Psoas muscle (tissue), 8 donors: ENCODE measurements around the gene AATF. TPM values are rescaled to one million over a fixed set of nuclear protein-coding genes. Genes with fewer than 3 reads are reported as not detected.

Experiments used
- ATAC-seq, 4 donors: fragments of 200-7000 bp; cut with Tn5 transposase; one replicate each; pipeline ENCODE4 v1.9.1; 2020; ENCODE audit warnings: moderate library complexity in 3 of 4, mild to moderate bottlenecking in 2 of 4
- DNase-seq, 2 donors: peaks; one replicate each; pipeline ENCODE4 v3.0.0-alpha.2; 2020
- H3K27ac ChIP-seq: fragments of 200-600 bp; one replicate; pipeline ENCODE4 v1.8.0; 2022
- H3K27me3 ChIP-seq, 3 donors: fragments of 200-600 bp in 1 of 3; one replicate each; pipeline versions ENCODE4 v1.6.1 to v1.8.0; 2013 to 2022; ENCODE audit warnings: low read length in 2 of 3, mild to moderate bottlenecking in 2 of 3, moderate library complexity in 1 of 3; ENCODE audit not compliant: insufficient read depth in 3 of 3
- H3K36me3 ChIP-seq, 2 donors: fragments of 200-600 bp in 1 of 2; one replicate each; pipeline versions ENCODE4 v1.6.1 to v1.8.0; 2013 to 2022; ENCODE audit warnings: low read depth in 1 of 2, mild to moderate bottlenecking in 1 of 2, moderate library complexity in 1 of 2; ENCODE audit not compliant: insufficient read depth in 1 of 2
- H3K4me1 ChIP-seq: fragments of 200-600 bp; one replicate; pipeline ENCODE4 v1.8.0; 2022
- H3K4me3 ChIP-seq: fragments of 200-600 bp; one replicate; pipeline ENCODE4 v1.8.0; 2022; ENCODE audit warnings: mild to moderate bottlenecking
- H3K9me3 ChIP-seq: fragments of 200-600 bp; one replicate; pipeline ENCODE4 v1.8.0; 2022
- WGBS, 3 donors: extraction: QIAGEN DNeasy Blood & Tissue Kit; methylation state at CpG; one replicate each; pipeline versions ENCODE4 v1.1.6 to v1.1.7; 2013; 5-methylcytosine and 5-hydroxymethylcytosine counted together
- intact Hi-C, 2 donors: fragments of 100-400 bp; cut with DNase I; formaldehyde crosslinking; loops; one replicate each; pipeline versions ENCODE4 v1.11.0 to v1.14.2; 2022
- polyA plus RNA-seq, 3 donors: library from polyadenylated mRNA; stranded (reverse); fragments of 200-250 nt; gene quantifications; one replicate each; pipeline ENCODE4 v1.2.3, GENCODE V29; 2013
- total RNA-seq, 4 donors: library from RNA; stranded (reverse); fragmentation: NEBNext Ultra II Directional in 2 of 4; extraction: Animal tissue kit (Norgen Biotek cat#: 25700) in 2 of 4; gene quantifications; one replicate each; pipeline versions ENCODE4 v1.2.1 to v1.2.4, GENCODE V29; 2021 to 2023
- TF ChIP-seq, protein P1 (sequence below): fragments of 200-600 bp; IDR thresholded peaks from one replicate; pipeline ENCODE4 v1.8.0; 2022; ENCODE audit warnings: antibody characterized with exemption
- donor health status: healthy with polysubstance abuse.
- donor health status: DM: no; HTN: no; CAD: no; lungs with moderate emphysema.
- donor health status: Bipolar disorder and iron deficiency.
- donor health status: healthy.
- donor health status: DM: yes; HTN: yes; CAD: no.
- donor health status: DM: no; HTN: no; CAD: no.
- donor health status: DM: no; HTN: no; CAD: no.
- donor health status: DM: yes; HTN: yes; CAD: no.

AATF gene
- total and polyA plus RNA-seq, 7 donors: 23.5 to 54.8 (median 40.6) TPM

GRCh38 chr17:37088459-37088858, 139.7 kb downstream of the AATF start:
- 68 to 71% (median 70%) methylated on average over 3 of the region's 3 CpGs for WGBS, 3 donors
- Histone ChIP-seq H3K9me3 (no peaks in the 10 kb centered on the region), H3K27me3 (no peaks in the 10 kb centered on the region), H3K36me3 (peaks cover 7 to 65% of the 10 kb centered on the region in 2 donors), H3K27ac (no peak overlapping the region), H3K4me3 (no peak overlapping the region), H3K4me1 (peaks cover 6% of the 10 kb centered on the region)
- ATAC-seq (no peak), DNase-seq (no peak)
- intact Hi-C loops: no loop called here
- TF ChIP-seq, protein P1, sequence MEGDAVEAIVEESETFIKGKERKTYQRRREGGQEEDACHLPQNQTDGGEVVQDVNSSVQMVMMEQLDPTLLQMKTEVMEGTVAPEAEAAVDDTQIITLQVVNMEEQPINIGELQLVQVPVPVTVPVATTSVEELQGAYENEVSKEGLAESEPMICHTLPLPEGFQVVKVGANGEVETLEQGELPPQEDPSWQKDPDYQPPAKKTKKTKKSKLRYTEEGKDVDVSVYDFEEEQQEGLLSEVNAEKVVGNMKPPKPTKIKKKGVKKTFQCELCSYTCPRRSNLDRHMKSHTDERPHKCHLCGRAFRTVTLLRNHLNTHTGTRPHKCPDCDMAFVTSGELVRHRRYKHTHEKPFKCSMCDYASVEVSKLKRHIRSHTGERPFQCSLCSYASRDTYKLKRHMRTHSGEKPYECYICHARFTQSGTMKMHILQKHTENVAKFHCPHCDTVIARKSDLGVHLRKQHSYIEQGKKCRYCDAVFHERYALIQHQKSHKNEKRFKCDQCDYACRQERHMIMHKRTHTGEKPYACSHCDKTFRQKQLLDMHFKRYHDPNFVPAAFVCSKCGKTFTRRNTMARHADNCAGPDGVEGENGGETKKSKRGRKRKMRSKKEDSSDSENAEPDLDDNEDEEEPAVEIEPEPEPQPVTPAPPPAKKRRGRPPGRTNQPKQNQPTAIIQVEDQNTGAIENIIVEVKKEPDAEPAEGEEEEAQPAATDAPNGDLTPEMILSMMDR: no peak

DNA sequence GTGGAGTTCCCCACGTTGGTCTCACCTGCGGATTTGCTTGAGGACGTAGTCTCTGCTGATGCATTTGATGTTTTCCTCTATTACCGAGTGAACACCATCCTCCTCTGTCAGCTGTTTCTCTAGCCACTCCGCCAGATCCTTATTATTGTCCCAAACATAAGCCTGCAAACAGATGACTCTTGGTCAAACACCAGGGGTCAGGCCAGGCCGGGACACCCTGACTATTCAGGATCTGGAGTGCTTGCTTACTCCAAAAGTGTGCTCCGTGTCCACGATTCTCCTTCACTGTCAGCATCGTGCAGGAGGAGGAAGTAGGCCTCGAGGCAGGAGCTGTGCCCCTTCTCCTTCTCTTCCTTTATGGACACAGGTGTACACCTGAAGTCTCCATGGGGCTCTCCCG, 140.2 kb downstream of the AATF start:
- H3K4me1 ChIP-seq: peaks cover 6% of the 10 kb centered on the region
- peaks cover 7 to 68% of the 10 kb centered on the region in 2 donors for H3K36me3 ChIP-seq
- intact Hi-C loops: no loop called here
- H3K27ac ChIP-seq: no peak overlapping the region
- ATAC-seq (no peak), DNase-seq (no peak)
- H3K4me3 ChIP-seq: no peak overlapping the region
- no peaks in the 10 kb centered on the region for H3K9me3 ChIP-seq
- TF ChIP-seq, protein P1: no peak
- WGBS, 3 donors: 49 to 65% (median 50%) methylated on average over 11 of the region's 11 CpGs
- H3K27me3 ChIP-seq: no peaks in the 10 kb centered on the region

GRCh38 chr17:37089956-37090355, 141.2 kb downstream of the AATF start:
- Histone ChIP-seq H3K4me1 (peaks cover 6% of the 10 kb centered on the region), H3K4me3 (no peak overlapping the region), H3K9me3 (no peaks in the 10 kb centered on the region), H3K36me3 (peaks cover 3 to 67% of the 10 kb centered on the region in 2 donors), H3K27me3 (no peaks in the 10 kb centered on the region), H3K27ac (no peak overlapping the region)
- TF ChIP-seq, protein P1: no peak
- WGBS, 3 donors: 63 to 71% (median 69%) methylated on average over 7 of the region's 7 CpGs
- ATAC-seq (no peak), DNase-seq (no peak)
- intact Hi-C loops: no loop called here

DNA sequence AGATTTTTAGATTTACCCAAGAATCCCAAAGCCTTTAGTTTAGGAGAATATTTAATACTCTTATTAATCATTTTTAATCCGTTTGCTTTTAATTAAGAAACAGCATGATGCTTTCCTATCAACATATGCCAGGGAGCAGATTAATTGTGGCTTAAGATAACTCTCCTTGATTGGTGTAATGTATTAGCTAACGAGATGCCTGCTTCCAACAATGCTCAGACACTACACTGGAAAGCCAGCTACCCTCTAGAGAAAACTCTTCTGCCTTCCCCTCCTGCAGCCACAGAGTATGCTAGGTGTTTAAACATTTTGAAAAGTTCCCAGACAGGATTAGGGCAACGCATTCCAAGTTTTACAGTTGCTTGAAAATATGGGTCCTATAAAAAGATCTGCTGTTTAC, 142.2 kb downstream of the AATF start:
- DNase-seq: no peak
- TF ChIP-seq, protein P1: no peak
- H3K4me1 ChIP-seq: peaks cover 6% of the 10 kb centered on the region
- no peaks in the 10 kb centered on the region for H3K9me3 ChIP-seq
- 65 to 77% (median 75%) methylated on average over 3 of the region's 3 CpGs for WGBS, 3 donors
- H3K4me3 ChIP-seq: no peak overlapping the region
- intact Hi-C loops: no loop called here
- H3K27me3 ChIP-seq: no peaks in the 10 kb centered on the region
- no peak for ATAC-seq
- H3K27ac ChIP-seq: no peak overlapping the region
- H3K36me3 ChIP-seq: peaks cover 5 to 67% of the 10 kb centered on the region in 2 donors

DNA sequence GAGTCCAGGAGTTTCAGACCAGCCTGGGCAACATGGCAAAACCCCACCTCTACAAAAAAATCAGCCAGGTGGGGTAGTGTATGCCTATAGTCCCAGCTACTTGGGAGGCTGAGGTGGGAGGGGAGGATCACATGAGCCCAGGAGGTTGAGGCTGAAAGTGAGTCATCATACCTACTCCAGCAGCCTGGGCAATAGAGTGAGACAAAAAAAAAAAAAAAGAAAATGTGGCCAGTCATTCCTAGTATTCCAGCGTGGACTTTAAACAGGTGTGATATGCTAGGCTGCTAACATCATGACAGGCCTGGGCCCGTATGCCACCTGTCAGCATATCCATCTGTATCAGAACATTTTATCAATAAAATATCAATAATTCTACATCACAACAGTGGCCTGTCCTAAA, 143.3 kb downstream of the AATF start:
- H3K27me3 ChIP-seq: no peaks in the 10 kb centered on the region
- DNase-seq (no peak), ATAC-seq (peak in 2 of 4 donors; percentile 17 to 36)
- peaks cover 6% of the 10 kb centered on the region for H3K4me1 ChIP-seq
- TF ChIP-seq, protein P1: no peak
- H3K36me3 ChIP-seq: peaks cover 15 to 67% of the 10 kb centered on the region in 2 donors
- no peak overlapping the region for H3K4me3 ChIP-seq
- H3K9me3 ChIP-seq: no peaks in the 10 kb centered on the region
- 88 to 92% (median 92%) methylated on average over 2 of the region's 2 CpGs for WGBS, 3 donors
- H3K27ac ChIP-seq: no peak overlapping the region
- intact Hi-C loops: no loop called here
